OCI-LY3 (cell line): Measurements from ENCODE around the gene BLTP1.

ENCODE experiments used
- CTCF ChIP-seq: fragments of 200-600, 300-600 bp; sonication (generic); IDR thresholded peaks from 2 replicates; pipeline ENCODE4 v1.5.1; 2014; ENCODE audit warnings: antibody characterized with exemption, low read length, low read depth
- EZH2phosphoT487 ChIP-seq: fragments of 200-600 bp; shearing (Covaris generic); IDR thresholded peaks from 2 replicates; pipeline ENCODE4 v1.6.1; 2018; ENCODE audit warnings: antibody characterized with exemption, mixed run types, low read depth

- no peak for TF ChIP-seq CTCF
- no peak for TF ChIP-seq EZH2phosphoT487
These were observed 19.2 kb upstream of the BLTP1 start for GRCh38 chr4:122132891-122133290.
